Activated T-cell treated with anti-CD3 and anti-CD28 coated beads, Interleukin-2, amount 50 U/mL, for 72 hours (primary cell): ENCODE results near the gene GCM1. TPM values are rescaled to one million over a fixed set of nuclear protein-coding genes. Genes with fewer than 3 reads are reported as not detected.
A peak's percentile ranks its signal among the peaks of the same experiment; 100 is the strongest.

Experiments
- ATAC-seq, 2 donors: fragments of 150-1000 bp; cut with Tn5 transposase; replicated peaks in 1 of 2; 2 replicates each; pipeline ENCODE4 v1.10.0; 2021; ENCODE audit warnings: moderate library complexity in 2 of 2, mild to moderate bottlenecking in 1 of 2
- DNase-seq, 2 donors: peaks; one replicate each; pipeline ENCODE4 v3.0.0; 2021 to 2022; ENCODE audit warnings: mixed read lengths in 1 of 2
- H3K27ac Mint-ChIP-seq: one replicate; pipeline ENCODE4 v1.8.0; 2022; ENCODE audit warnings: mild to moderate bottlenecking, moderate library complexity, mixed read lengths
- H3K27me3 Mint-ChIP-seq: one replicate; pipeline ENCODE4 v1.8.0; 2022; ENCODE audit warnings: low read depth, mixed read lengths
- H3K36me3 Mint-ChIP-seq, 2 donors: one replicate each; pipeline ENCODE4 v1.8.0; 2022; ENCODE audit warnings: mixed read lengths in 2 of 2, mild to moderate bottlenecking in 1 of 2; ENCODE audit not compliant: insufficient read depth in 2 of 2
- H3K4me1 Mint-ChIP-seq: one replicate; pipeline ENCODE4 v1.8.0; 2022; ENCODE audit warnings: low read depth, mixed read lengths
- H3K4me3 Mint-ChIP-seq, 2 donors: one replicate each; pipeline ENCODE4 v1.8.0; 2022; ENCODE audit warnings: mild to moderate bottlenecking in 2 of 2, mixed read lengths in 2 of 2, moderate library complexity in 2 of 2
- H3K9me3 Mint-ChIP-seq, 2 donors: one replicate each; pipeline ENCODE4 v1.8.0; 2022; ENCODE audit warnings: mixed read lengths in 2 of 2
- total RNA-seq, 2 donors: library from RNA; stranded (reverse); gene quantifications; one replicate each; pipeline ENCODE4 v1.2.3, GENCODE V29; 2022

GCM1 gene
- total RNA-seq = under 1 TPM; 0.17 to 0.23 TPM

- Mint-ChIP-seq H3K27me3 (peaks cover 8% of the 10 kb centered on the region), H3K27ac (no peak within 1 kb of the TSS), H3K9me3 (no peaks in the 10 kb centered on the region), H3K4me1 (peaks cover 5% of the 10 kb centered on the region), H3K36me3 (no peaks in the 10 kb centered on the region), H3K4me3 (no peak within 1 kb of the TSS)
- DNase-seq (no peak), ATAC-seq (no peak)
Observed at GRCh38 chr6:53148684-53149083, at the start of gene GCM1. TSS of gene GCM1 (minus strand) at chr6:53148841. CDS start at chr6:53145632, 3,209 bp downstream.

DNA sequence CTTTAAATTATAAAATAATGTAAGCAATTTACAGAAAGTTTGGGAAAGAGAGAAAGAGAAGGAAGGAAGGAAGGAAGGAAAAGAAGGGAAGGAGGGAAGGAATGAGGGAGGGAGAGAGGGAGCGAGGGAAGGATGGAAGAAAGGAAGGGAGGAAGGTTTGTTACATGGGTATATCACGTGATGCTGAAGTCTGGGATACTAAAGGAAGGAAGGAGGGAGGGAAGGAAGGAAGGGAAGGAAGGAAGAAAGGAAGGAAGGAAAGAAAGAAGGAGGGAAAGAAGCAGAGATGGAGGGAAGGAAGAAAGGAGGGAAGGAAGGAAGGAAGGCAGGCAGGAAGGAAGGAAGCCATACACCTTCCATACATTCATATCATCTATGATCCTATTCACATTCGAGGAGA, 48.9 kb upstream of the GCM1 start:
- no peaks in the 10 kb centered on the region for H3K27me3 Mint-ChIP-seq
- no peaks in the 10 kb centered on the region for H3K9me3 Mint-ChIP-seq
- ATAC-seq (no peak), DNase-seq (no peak)
- H3K36me3 Mint-ChIP-seq = no peaks in the 10 kb centered on the region
- peaks cover 8% of the 10 kb centered on the region for H3K4me1 Mint-ChIP-seq
- no peak overlapping the region for H3K4me3 Mint-ChIP-seq
- H3K27ac Mint-ChIP-seq = no peak overlapping the region

- H3K4me3 Mint-ChIP-seq = no peak overlapping the region
- H3K27me3 Mint-ChIP-seq = no peaks in the 10 kb centered on the region
- no peaks in the 10 kb centered on the region for H3K36me3 Mint-ChIP-seq
- H3K27ac Mint-ChIP-seq = no peak overlapping the region
- ATAC-seq (no peak), DNase-seq (no peak)
- no peaks in the 10 kb centered on the region for H3K4me1 Mint-ChIP-seq
- no peaks in the 10 kb centered on the region for H3K9me3 Mint-ChIP-seq
Observed at GRCh38 chr6:53195048-53195447, 46.4 kb upstream of the GCM1 start.

DNA sequence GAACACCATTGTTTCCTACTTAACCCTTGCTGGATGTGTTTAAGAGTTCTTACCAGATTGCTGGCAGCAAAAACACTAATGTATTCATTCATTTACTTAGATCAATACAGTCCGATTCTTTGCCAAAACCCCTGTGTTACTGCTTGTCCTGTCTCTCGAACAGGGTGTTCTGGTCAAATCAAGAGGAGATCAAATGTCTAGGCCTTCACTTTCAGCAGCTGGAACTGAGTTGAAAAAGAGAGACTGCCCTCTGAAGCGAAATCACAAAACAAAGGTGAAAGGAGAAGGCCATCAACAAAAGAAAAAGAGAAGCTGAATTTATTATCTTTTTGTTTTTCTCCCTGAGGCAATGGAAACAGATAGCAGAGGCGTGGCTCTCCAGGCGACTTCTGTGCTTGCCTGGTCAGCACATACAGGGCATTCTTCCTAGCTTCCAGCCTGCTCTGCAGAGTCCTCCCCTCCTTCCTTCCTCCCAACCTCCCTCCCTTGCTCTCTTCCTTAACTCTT, 44.1 kb upstream of the GCM1 start:
- DNase-seq = no peak
- Mint-ChIP-seq H3K36me3 (no peaks in the 10 kb centered on the region), H3K4me3 (no peak overlapping the region), H3K27ac (no peak overlapping the region), H3K27me3 (no peaks in the 10 kb centered on the region), H3K9me3 (no peaks in the 10 kb centered on the region), H3K4me1 (peaks cover 10% of the 10 kb centered on the region)
- ATAC-seq = no peak

DNA sequence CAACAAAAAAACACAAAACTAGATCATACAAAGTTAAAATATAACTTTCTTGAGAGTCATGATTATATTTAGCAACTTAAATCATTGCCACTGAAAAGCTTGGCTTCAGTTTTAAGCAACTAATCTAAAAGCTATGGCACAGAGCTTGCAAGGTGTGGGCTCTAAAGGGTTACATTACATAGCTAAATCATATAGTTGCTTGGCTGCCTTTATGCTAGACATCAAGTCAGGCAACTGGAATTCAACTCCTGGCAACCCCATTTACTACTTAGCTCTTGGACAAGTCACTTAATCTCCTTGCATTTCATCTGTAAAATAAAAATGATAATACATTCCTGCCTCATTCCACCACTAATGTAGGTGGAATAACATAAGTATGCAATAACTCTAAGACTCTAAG, 40.9 kb upstream of the GCM1 start:
- H3K4me3 Mint-ChIP-seq = no peak overlapping the region
- no peaks in the 10 kb centered on the region for H3K9me3 Mint-ChIP-seq
- no peaks in the 10 kb centered on the region for H3K27me3 Mint-ChIP-seq
- no peaks in the 10 kb centered on the region for H3K36me3 Mint-ChIP-seq
- H3K4me1 Mint-ChIP-seq = peaks cover 17% of the 10 kb centered on the region
- no peak for ATAC-seq
- H3K27ac Mint-ChIP-seq = no peak overlapping the region
- no peak for DNase-seq

- Mint-ChIP-seq H3K4me1 (peaks cover 17% of the 10 kb centered on the region), H3K27ac (no peak overlapping the region), H3K9me3 (no peaks in the 10 kb centered on the region), H3K36me3 (no peaks in the 10 kb centered on the region), H3K27me3 (no peaks in the 10 kb centered on the region), H3K4me3 (peak overlapping the region; percentile 67 to 83)
- no peak for DNase-seq
- ATAC-seq = peak in 1 of 2 donors; percentile 18
Observed at GRCh38 chr6:53188833-53189232, 40.2 kb upstream of the GCM1 start.

GRCh38 chr6:53180678-53181077, 32.0 kb upstream of the GCM1 start:
- H3K9me3 Mint-ChIP-seq = no peaks in the 10 kb centered on the region
- no peak for DNase-seq
- H3K27me3 Mint-ChIP-seq = no peaks in the 10 kb centered on the region
- no peak overlapping the region for H3K27ac Mint-ChIP-seq
- no peak for ATAC-seq
- H3K4me3 Mint-ChIP-seq = no peak overlapping the region
- no peaks in the 10 kb centered on the region for H3K36me3 Mint-ChIP-seq
- H3K4me1 Mint-ChIP-seq = peaks cover 7% of the 10 kb centered on the region

- peaks cover 7% of the 10 kb centered on the region for H3K4me1 Mint-ChIP-seq
- no peaks in the 10 kb centered on the region for H3K36me3 Mint-ChIP-seq
- DNase-seq = peak; percentile 8 to 15
- no peaks in the 10 kb centered on the region for H3K9me3 Mint-ChIP-seq
- no peak overlapping the region for H3K4me3 Mint-ChIP-seq
- peak; percentile 31 to 48 for ATAC-seq
- H3K27ac Mint-ChIP-seq = no peak overlapping the region
- no peaks in the 10 kb centered on the region for H3K27me3 Mint-ChIP-seq
Observed at GRCh38 chr6:53179961-53180651, 31.5 kb upstream of the GCM1 start.

- peaks cover 7% of the 10 kb centered on the region for H3K4me1 Mint-ChIP-seq
- no peak overlapping the region for H3K4me3 Mint-ChIP-seq
- no peaks in the 10 kb centered on the region for H3K27me3 Mint-ChIP-seq
- no peaks in the 10 kb centered on the region for H3K36me3 Mint-ChIP-seq
- ATAC-seq (no peak), DNase-seq (no peak)
- H3K9me3 Mint-ChIP-seq = no peaks in the 10 kb centered on the region
- H3K27ac Mint-ChIP-seq = no peak overlapping the region
Observed at GRCh38 chr6:53178837-53179432, 30.3 kb upstream of the GCM1 start.

GRCh38 chr6:53175027-53175426, 26.4 kb upstream of the GCM1 start:
- Mint-ChIP-seq H3K4me1 (peaks cover 4% of the 10 kb centered on the region), H3K36me3 (no peaks in the 10 kb centered on the region), H3K27ac (no peak overlapping the region), H3K27me3 (no peaks in the 10 kb centered on the region), H3K9me3 (no peaks in the 10 kb centered on the region), H3K4me3 (no peak overlapping the region)
- ATAC-seq (no peak), DNase-seq (no peak)

DNA sequence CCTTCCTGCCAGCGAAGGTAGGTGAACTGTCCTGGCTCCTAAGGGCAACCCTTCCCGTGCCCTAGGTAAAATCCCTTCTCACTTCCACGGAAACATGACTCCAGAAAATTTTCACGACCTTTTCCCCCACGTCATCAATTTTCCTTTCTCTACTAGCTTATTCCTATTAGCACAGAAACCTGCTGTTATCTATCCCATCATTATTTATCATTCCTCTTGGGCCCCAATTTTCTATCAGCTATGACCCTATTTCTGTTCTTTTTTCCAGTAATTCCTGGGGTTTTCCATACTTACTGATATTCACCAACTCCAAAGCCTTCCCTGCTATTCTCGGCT, 23.8 kb upstream of the GCM1 start:
- Mint-ChIP-seq H3K27me3 (no peaks in the 10 kb centered on the region), H3K9me3 (no peaks in the 10 kb centered on the region), H3K4me3 (no peak overlapping the region), H3K27ac (no peak overlapping the region), H3K4me1 (no peaks in the 10 kb centered on the region), H3K36me3 (no peaks in the 10 kb centered on the region)
- DNase-seq (no peak), ATAC-seq (peak; percentile 5 to 8)

DNA sequence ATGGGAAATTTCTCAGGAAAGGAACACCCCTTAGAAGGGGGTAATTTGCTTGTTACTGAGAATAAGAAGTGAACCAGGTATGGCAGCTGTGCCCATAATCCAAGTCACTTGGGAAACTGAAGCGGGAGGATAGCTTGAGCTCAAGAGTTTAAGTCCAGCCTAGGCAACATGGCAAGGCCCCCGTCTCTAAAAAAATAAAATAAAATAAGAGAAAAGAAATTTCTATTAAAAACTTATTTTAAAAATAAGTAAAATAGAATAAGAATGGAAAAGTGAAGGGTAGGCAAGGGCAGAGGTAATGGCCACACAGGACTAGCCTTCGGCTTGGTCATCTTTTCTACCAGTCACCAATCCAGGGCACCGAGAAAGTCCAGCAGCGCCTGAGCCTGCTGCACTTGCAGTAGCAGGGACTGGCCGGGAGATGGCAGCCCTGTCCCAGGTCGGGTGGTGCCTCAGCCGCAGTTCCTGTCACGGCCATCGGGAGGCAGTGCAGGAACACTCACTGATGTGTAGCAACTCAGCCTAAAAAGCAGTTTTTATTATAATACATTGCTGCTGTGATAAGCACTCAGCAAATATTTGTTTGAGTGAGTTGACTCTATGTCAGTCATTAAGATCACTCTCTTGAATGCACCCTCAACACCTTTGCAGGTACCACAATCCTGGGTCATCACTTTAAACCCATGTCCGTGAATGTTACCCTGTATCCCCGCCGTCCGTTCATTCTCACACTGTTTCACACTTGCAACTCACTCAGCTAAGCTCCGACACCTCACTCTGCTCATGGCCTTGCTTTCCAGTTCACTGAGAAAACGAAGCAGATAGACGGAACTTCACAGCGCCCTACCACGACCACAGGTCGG, 23.2 kb upstream of the GCM1 start:
- DNase-seq (peak; percentile 88 to 92), ATAC-seq (peak; percentile 89 to 94)
- Mint-ChIP-seq H3K4me3 (no peak overlapping the region), H3K4me1 (no peaks in the 10 kb centered on the region), H3K27ac (no peak overlapping the region), H3K27me3 (no peaks in the 10 kb centered on the region), H3K36me3 (no peaks in the 10 kb centered on the region), H3K9me3 (no peaks in the 10 kb centered on the region)

DNA sequence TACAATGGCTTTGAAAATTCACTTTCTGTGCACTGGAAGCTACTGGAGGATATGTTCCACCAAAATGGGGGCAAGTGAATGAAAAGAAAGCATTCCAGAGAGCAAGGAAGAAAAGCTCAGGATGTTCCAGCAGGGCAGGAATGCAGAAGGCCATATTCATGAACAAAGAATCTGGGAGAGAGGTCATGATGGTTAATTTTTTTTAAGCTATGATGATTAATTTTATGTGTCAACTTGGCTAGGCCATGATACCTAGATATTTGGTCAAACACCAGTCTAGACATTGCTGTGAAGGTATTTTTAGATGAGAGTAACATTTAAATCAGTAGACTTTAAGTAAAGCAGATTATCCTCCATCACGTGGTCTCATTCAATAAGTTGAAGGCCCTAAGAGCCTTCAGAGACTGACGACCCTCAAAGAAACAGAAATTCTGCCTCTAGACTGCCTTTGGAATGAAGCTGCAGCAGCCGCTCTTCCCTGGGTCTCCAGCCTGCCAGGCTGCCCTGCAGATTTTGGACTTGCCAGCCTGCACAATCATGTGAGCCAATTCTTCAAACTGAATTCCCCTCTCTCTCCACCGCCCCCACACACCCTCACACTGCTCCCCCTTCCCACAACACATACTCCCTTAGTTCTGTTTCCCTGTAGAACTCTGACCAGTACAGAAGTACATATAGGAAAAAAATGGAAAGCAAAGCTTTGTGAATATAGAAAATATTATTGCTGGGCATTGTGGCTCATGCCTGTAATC, 20.1 kb upstream of the GCM1 start:
- Mint-ChIP-seq H3K4me3 (no peak overlapping the region), H3K9me3 (peaks cover 0 to 2% of the 10 kb centered on the region in 2 donors), H3K27me3 (no peaks in the 10 kb centered on the region), H3K4me1 (no peaks in the 10 kb centered on the region), H3K36me3 (no peaks in the 10 kb centered on the region), H3K27ac (no peak overlapping the region)
- no peak for DNase-seq
- no peak for ATAC-seq
